ENCODE measurements around the gene NRIP2. TPM values are rescaled to one million over a fixed set of nuclear protein-coding genes. Genes with fewer than 3 reads are reported as not detected.
A peak's percentile ranks its signal among the peaks of the same experiment; 100 is the strongest.

NRIP2 gene
- total RNA-seq, 1 donor from 2014 or later, result not detected

DNA sequence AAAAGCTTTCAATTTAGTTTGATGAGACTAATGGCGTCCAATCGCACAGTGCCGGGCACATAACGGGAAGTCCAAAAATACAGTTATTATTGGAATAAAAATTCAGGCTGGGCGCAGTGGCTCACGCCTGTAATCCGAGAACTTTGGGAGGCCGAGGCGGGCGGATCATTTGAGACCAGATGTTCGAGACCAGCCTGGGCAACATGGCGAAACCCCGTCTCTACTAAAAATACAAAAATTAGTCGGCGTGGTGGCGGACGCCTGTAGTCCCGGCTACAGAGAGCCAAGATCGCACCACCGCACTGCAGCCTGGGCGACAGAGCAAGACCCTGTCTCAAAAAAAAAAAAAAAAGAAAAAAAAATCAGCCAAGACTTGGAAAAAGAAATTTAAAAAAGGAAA, 41.3 kb downstream of the NRIP2 start:
- TF ChIP-seq, protein P1, sequence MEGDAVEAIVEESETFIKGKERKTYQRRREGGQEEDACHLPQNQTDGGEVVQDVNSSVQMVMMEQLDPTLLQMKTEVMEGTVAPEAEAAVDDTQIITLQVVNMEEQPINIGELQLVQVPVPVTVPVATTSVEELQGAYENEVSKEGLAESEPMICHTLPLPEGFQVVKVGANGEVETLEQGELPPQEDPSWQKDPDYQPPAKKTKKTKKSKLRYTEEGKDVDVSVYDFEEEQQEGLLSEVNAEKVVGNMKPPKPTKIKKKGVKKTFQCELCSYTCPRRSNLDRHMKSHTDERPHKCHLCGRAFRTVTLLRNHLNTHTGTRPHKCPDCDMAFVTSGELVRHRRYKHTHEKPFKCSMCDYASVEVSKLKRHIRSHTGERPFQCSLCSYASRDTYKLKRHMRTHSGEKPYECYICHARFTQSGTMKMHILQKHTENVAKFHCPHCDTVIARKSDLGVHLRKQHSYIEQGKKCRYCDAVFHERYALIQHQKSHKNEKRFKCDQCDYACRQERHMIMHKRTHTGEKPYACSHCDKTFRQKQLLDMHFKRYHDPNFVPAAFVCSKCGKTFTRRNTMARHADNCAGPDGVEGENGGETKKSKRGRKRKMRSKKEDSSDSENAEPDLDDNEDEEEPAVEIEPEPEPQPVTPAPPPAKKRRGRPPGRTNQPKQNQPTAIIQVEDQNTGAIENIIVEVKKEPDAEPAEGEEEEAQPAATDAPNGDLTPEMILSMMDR (IDR thresholded peaks at IDR 0.05; ENCODE audit: insufficient read depth, low read length, poor library complexity, severe bottlenecking), result no peak
- H3K4me3 ChIP-seq (ENCODE audit: low read depth, low read length), result no peak overlapping the region
- DNase-seq (ENCODE audit: low read depth), result no peak
- H3K27me3 ChIP-seq (ENCODE audit: control insufficient read depth, insufficient read depth, low read length), result peaks cover 10% of the 10 kb centered on the region
- peaks cover 3% of the 10 kb centered on the region for H3K36me3 ChIP-seq (ENCODE audit: control insufficient read depth, insufficient read depth, low read length)

DNA sequence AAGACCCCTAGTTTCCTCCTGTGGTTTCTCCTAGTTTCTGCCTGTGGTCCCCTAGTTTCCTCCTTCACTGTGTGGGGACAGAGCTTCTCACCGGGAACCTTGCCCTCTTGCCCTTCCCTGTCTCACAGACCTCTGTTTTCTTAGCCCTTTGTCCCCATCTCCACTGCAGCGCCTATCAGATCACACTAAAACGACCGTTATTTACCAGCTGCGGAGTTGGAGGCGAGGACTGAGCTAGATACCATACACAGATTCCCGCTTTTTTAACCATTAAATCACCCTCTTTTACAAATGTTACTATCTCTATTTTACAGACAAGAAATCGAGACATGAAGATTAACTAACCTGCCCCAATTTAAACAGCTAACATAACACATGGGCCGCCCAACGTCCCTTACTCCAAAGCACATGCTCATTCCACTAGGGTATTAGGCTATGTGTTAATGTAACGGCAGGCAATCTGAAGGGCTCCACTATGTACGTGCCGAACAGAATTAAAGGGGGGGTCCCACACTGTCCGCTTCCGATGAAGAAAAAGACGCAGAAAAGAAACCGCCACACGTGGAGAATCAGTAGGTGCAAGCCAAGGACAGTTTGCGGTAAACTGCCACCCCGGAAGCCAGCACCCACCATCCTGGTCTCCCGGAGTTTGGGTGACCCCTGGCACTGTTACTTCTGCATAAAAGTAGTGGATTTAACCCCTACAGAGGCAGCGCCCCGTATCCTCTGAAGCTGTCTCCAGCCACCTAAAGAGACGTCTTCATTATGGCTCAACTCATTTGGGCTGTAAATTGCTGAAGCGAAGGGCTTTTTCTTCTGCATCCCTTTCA, 41.9 kb downstream of the NRIP2 start:
- Histone ChIP-seq H3K27me3 (ENCODE audit: control insufficient read depth, insufficient read depth, low read length) (peaks cover 13% of the 10 kb centered on the region), H3K36me3 (ENCODE audit: control insufficient read depth, insufficient read depth, low read length) (peaks cover 3% of the 10 kb centered on the region), H3K4me3 (ENCODE audit: low read depth, low read length) (no peak overlapping the region)
- DNase-seq (ENCODE audit: low read depth), result no peak
- TF ChIP-seq, protein P1 (IDR thresholded peaks at IDR 0.05; ENCODE audit: insufficient read depth, low read length, poor library complexity, severe bottlenecking), result no peak

DNA sequence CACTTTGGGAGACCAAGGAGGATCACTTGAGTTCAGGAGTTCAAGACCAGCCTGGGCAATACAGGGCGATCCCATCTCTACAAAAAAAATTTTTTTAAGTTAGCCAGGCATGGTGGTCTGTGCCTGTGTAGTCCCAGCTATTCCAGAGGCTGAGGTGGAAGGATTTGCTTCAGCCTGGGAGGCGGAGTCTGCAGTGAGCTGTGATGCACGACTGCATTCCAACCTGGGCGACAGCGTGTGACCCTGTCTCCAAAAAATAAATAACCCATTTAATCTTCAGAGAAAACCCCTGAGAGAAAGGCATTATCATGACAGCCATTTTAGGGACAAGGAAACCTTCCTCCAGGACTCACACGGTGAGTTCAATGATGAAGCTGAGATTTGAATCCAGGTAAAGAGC, 43.7 kb downstream of the NRIP2 start:
- no peak for DNase-seq (ENCODE audit: low read depth)
- Histone ChIP-seq H3K36me3 (ENCODE audit: control insufficient read depth, insufficient read depth, low read length) (no peaks in the 10 kb centered on the region), H3K4me3 (ENCODE audit: low read depth, low read length) (no peak overlapping the region), H3K27me3 (ENCODE audit: control insufficient read depth, insufficient read depth, low read length) (peaks cover 13% of the 10 kb centered on the region)
- TF ChIP-seq, protein P1 (IDR thresholded peaks at IDR 0.05; ENCODE audit: insufficient read depth, low read length, poor library complexity, severe bottlenecking), result no peak

DNA sequence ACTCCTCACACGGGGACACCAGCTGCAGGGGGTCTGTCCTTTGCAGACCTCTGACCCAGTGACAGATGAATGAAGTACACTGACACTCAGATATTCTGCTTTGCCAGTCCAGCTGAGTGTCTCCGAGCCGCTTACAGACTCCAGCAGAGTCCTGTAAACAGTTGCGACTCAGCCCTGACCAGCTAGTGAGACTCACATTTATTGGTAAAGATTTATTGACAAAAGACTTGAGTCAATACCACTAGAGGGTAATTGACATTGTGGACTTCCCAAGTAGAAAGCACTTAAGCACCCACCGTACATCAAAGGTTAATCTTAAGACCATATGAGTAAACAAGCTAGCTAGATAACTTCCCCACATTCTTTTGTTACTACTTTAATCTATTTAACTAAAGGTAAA, 49.8 kb downstream of the NRIP2 start:
- TF ChIP-seq, protein P1 (IDR thresholded peaks at IDR 0.05; ENCODE audit: insufficient read depth, low read length, poor library complexity, severe bottlenecking), result no peak
- DNase-seq (ENCODE audit: low read depth), result no peak
- Histone ChIP-seq H3K36me3 (ENCODE audit: control insufficient read depth, insufficient read depth, low read length) (no peaks in the 10 kb centered on the region), H3K27me3 (ENCODE audit: control insufficient read depth, insufficient read depth, low read length) (peaks cover 21% of the 10 kb centered on the region), H3K4me3 (ENCODE audit: low read depth, low read length) (no peak overlapping the region)

DNA sequence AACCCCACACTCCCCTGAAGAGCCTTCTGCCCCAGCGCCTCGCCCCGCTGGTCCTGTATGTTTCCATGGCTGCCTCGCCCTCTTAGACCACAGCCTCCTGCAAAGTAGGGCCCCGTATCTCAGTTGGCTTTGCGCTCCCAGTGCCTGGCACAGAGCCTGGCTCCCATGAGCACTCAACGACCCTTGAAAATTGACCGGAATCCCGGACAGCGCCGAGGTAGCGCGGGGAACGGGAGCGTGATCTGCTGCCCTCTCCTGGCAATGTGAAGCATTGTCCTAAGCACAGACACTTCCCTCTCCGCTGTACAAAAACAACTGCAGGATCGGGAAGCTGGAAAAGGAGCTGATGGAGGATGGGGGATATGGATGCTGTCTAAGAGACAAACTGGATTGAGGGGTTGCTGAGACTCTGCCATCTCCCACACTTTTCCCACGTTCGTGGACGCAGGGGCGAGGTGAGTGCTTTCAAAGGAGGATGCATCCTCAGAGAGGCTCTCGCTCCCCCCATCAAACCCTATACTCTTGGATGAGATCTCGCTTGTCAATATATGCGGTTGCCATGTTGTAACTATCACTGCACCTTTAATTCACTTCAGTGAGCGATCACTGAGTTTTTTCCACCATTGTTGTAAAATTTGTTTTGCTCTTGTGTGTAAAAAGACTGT, 50.8 kb downstream of the NRIP2 start:
- Histone ChIP-seq H3K36me3 (ENCODE audit: control insufficient read depth, insufficient read depth, low read length) (no peaks in the 10 kb centered on the region), H3K27me3 (ENCODE audit: control insufficient read depth, insufficient read depth, low read length) (peaks cover 21% of the 10 kb centered on the region), H3K4me3 (ENCODE audit: low read depth, low read length) (no peak overlapping the region)
- DNase-seq (ENCODE audit: low read depth), result no peak
- TF ChIP-seq, protein P1 (IDR thresholded peaks at IDR 0.05; ENCODE audit: insufficient read depth, low read length, poor library complexity, severe bottlenecking), result peak; percentile 93

All from kidney epithelial cell (primary cell).